ENCODE data around the gene TPPP. TPM values are rescaled to one million over a fixed set of nuclear protein-coding genes. Genes with fewer than 3 reads are reported as not detected.
"Not testable (repeated sequence)": the region's sequence is repeated elsewhere in the genome, so short reads cannot be mapped to it uniquely, and the experiment has no call there.

TPPP gene
- total RNA-seq, 3 donors from 2014 or later (not counting 1 experiment from before 2014, with no cell fraction given) = 0.24 to 1.3 (median 1.2) TPM

GRCh38 chr5:692529-693041, 567 bp downstream of the TPPP start:
- H3K27ac Mint-ChIP-seq; H3K36me3 ChIP-seq (ENCODE audit: control insufficient read depth, insufficient read depth, low read length); H3K36me3 Mint-ChIP-seq; H3K27ac ChIP-seq (ENCODE audit: low read length); intact Hi-C loops (cut with micrococcal nuclease); H3K9me3 Mint-ChIP-seq; H3K4me3 Mint-ChIP-seq; H3K4me1 Mint-ChIP-seq; H3K27me3 ChIP-seq (ENCODE audit: control insufficient read depth, insufficient read depth, low read length); H3K27me3 Mint-ChIP-seq (ENCODE audit: low read depth in 2 of 2); H3K9me3 ChIP-seq (ENCODE audit: control insufficient read depth, insufficient read depth, low read length): not testable (repeated sequence)
- Histone ChIP-seq H3K4me1 (ENCODE audit: control insufficient read depth, insufficient read depth, low read length) (peaks cover 16% of the 10 kb centered on the region), H3K4me3 (ENCODE audit: low read length) (peak overlapping the region; percentile 19)
- DNase-seq (peak in 1 of 2 donors; percentile 53), ATAC-seq (peak in 1 of 3 donors; percentile 3)
- WGBS (ENCODE audit: insufficient coverage) = under 1% methylated on average over 37 of the region's 41 CpGs

- Histone ChIP-seq H3K4me1 (ENCODE audit: control insufficient read depth, insufficient read depth, low read length) (peaks cover 16% of the 10 kb centered on the region), H3K27me3 (ENCODE audit: control insufficient read depth, insufficient read depth, low read length) (peaks cover 2% of the 10 kb centered on the region), H3K36me3 (ENCODE audit: control insufficient read depth, insufficient read depth, low read length) (no peaks in the 10 kb centered on the region), H3K9me3 (ENCODE audit: control insufficient read depth, insufficient read depth, low read length) (no peaks in the 10 kb centered on the region), H3K4me3 (ENCODE audit: low read length) (peak overlapping the region; percentile 19), H3K27ac (ENCODE audit: low read length) (no peak overlapping the region)
- ATAC-seq (no peak), DNase-seq (no peak)
- intact Hi-C loops (cut with micrococcal nuclease) = no loop called here
- no peak for TF ChIP-seq CTCF (IDR thresholded peaks at IDR 0.05)
- Mint-ChIP-seq H3K27ac (no peak overlapping the region), H3K4me1 (no peaks in the 10 kb centered on the region), H3K36me3 (no peaks in the 10 kb centered on the region), H3K27me3 (ENCODE audit: low read depth in 2 of 2) (peaks cover 3 to 4% of the 10 kb centered on the region in 2 donors), H3K9me3 (no peaks in the 10 kb centered on the region), H3K4me3 (peak overlapping the region; percentile 65)
- 13% methylated on average over 1 of the region's 2 CpGs for WGBS (ENCODE audit: insufficient coverage)
Measured at GRCh38 chr5:691817-692528, 1.2 kb downstream of the TPPP start.

GRCh38 chr5:691049-691448, 2.1 kb downstream of the TPPP start:
- H3K4me3 Mint-ChIP-seq; H3K27ac Mint-ChIP-seq; H3K9me3 Mint-ChIP-seq; H3K36me3 ChIP-seq (ENCODE audit: control insufficient read depth, insufficient read depth, low read length); H3K27me3 Mint-ChIP-seq (ENCODE audit: low read depth in 2 of 2); intact Hi-C loops (cut with micrococcal nuclease); H3K4me1 Mint-ChIP-seq; DNase-seq; H3K27ac ChIP-seq (ENCODE audit: low read length); ATAC-seq; H3K4me3 ChIP-seq (ENCODE audit: low read length); H3K27me3 ChIP-seq (ENCODE audit: control insufficient read depth, insufficient read depth, low read length); H3K9me3 ChIP-seq (ENCODE audit: control insufficient read depth, insufficient read depth, low read length); H3K36me3 Mint-ChIP-seq: not testable (repeated sequence)
- WGBS (ENCODE audit: insufficient coverage) = 2% methylated on average over 12 of the region's 23 CpGs
- peaks cover 16% of the 10 kb centered on the region for H3K4me1 ChIP-seq (ENCODE audit: control insufficient read depth, insufficient read depth, low read length)

- H3K9me3 Mint-ChIP-seq; H3K27me3 ChIP-seq (ENCODE audit: control insufficient read depth, insufficient read depth, low read length); H3K4me1 Mint-ChIP-seq; H3K27ac Mint-ChIP-seq; H3K4me3 ChIP-seq (ENCODE audit: low read length); DNase-seq; H3K36me3 Mint-ChIP-seq; H3K9me3 ChIP-seq (ENCODE audit: control insufficient read depth, insufficient read depth, low read length); H3K27me3 Mint-ChIP-seq (ENCODE audit: low read depth in 2 of 2); H3K4me3 Mint-ChIP-seq; ATAC-seq; intact Hi-C loops (cut with micrococcal nuclease); H3K27ac ChIP-seq (ENCODE audit: low read length); H3K36me3 ChIP-seq (ENCODE audit: control insufficient read depth, insufficient read depth, low read length): not testable (repeated sequence)
- H3K4me1 ChIP-seq (ENCODE audit: control insufficient read depth, insufficient read depth, low read length) = peaks cover 16% of the 10 kb centered on the region
- no CpG with 5 or more reads among the region's 12 CpGs for WGBS (ENCODE audit: insufficient coverage)
Measured at GRCh38 chr5:690293-690692, 2.9 kb downstream of the TPPP start.

GRCh38 chr5:688348-689010, 4.7 kb downstream of the TPPP start:
- H3K9me3 Mint-ChIP-seq; DNase-seq; H3K4me1 Mint-ChIP-seq; H3K4me3 Mint-ChIP-seq; H3K36me3 ChIP-seq (ENCODE audit: control insufficient read depth, insufficient read depth, low read length); H3K4me3 ChIP-seq (ENCODE audit: low read length); H3K27ac Mint-ChIP-seq; H3K9me3 ChIP-seq (ENCODE audit: control insufficient read depth, insufficient read depth, low read length); H3K27me3 ChIP-seq (ENCODE audit: control insufficient read depth, insufficient read depth, low read length); H3K27me3 Mint-ChIP-seq (ENCODE audit: low read depth in 2 of 2); intact Hi-C loops (cut with micrococcal nuclease); H3K36me3 Mint-ChIP-seq; ATAC-seq; H3K27ac ChIP-seq (ENCODE audit: low read length): not testable (repeated sequence)
- peaks cover 13% of the 10 kb centered on the region for H3K4me1 ChIP-seq (ENCODE audit: control insufficient read depth, insufficient read depth, low read length)
- 91% methylated on average over 25 of the region's 30 CpGs for WGBS (ENCODE audit: insufficient coverage)

- H3K27ac Mint-ChIP-seq; H3K27ac ChIP-seq (ENCODE audit: low read length); H3K4me1 ChIP-seq (ENCODE audit: control insufficient read depth, insufficient read depth, low read length); H3K27me3 ChIP-seq (ENCODE audit: control insufficient read depth, insufficient read depth, low read length); H3K9me3 ChIP-seq (ENCODE audit: control insufficient read depth, insufficient read depth, low read length); H3K9me3 Mint-ChIP-seq; H3K27me3 Mint-ChIP-seq (ENCODE audit: low read depth in 2 of 2); H3K4me1 Mint-ChIP-seq; DNase-seq; H3K36me3 ChIP-seq (ENCODE audit: control insufficient read depth, insufficient read depth, low read length); H3K4me3 ChIP-seq (ENCODE audit: low read length); H3K4me3 Mint-ChIP-seq; ATAC-seq; H3K36me3 Mint-ChIP-seq; intact Hi-C loops (cut with micrococcal nuclease): not testable (repeated sequence)
- WGBS (ENCODE audit: insufficient coverage) = 78% methylated on average over 9 of the region's 12 CpGs
Measured at GRCh38 chr5:686936-687335, 6.2 kb downstream of the TPPP start.

- H3K4me3 Mint-ChIP-seq; H3K4me1 ChIP-seq (ENCODE audit: control insufficient read depth, insufficient read depth, low read length); H3K9me3 Mint-ChIP-seq; H3K36me3 ChIP-seq (ENCODE audit: control insufficient read depth, insufficient read depth, low read length); H3K36me3 Mint-ChIP-seq; H3K27me3 Mint-ChIP-seq (ENCODE audit: low read depth in 2 of 2); H3K27ac Mint-ChIP-seq; H3K27ac ChIP-seq (ENCODE audit: low read length); H3K9me3 ChIP-seq (ENCODE audit: control insufficient read depth, insufficient read depth, low read length); H3K4me3 ChIP-seq (ENCODE audit: low read length); H3K4me1 Mint-ChIP-seq; DNase-seq; intact Hi-C loops (cut with micrococcal nuclease); ATAC-seq; H3K27me3 ChIP-seq (ENCODE audit: control insufficient read depth, insufficient read depth, low read length): not testable (repeated sequence)
- 89% methylated on average over 7 of the region's 12 CpGs for WGBS (ENCODE audit: insufficient coverage)
Measured at GRCh38 chr5:686172-686523, 7.0 kb downstream of the TPPP start.
